Measurements from ENCODE around the gene RFC1.

DNA sequence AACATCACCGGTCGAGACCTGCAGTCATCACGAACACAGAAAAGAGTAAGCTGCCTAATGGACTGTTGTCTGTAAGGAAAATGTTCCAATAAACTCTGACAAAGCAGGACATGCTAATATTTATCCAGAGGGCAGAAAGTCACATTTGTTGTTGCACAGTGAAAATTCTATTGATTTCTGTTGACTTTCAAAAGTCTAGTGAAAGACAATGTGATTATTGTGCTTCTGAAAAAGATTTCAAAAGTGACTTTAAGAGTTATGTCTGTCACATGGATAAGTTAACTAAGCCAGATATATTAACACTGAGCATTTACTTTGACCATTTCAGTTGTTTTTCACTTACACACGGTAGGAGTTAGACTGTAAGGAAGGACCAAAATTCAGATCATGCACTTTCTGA, 9.3 kb upstream of the RFC1 start:
- TF ChIP-seq, protein P1, sequence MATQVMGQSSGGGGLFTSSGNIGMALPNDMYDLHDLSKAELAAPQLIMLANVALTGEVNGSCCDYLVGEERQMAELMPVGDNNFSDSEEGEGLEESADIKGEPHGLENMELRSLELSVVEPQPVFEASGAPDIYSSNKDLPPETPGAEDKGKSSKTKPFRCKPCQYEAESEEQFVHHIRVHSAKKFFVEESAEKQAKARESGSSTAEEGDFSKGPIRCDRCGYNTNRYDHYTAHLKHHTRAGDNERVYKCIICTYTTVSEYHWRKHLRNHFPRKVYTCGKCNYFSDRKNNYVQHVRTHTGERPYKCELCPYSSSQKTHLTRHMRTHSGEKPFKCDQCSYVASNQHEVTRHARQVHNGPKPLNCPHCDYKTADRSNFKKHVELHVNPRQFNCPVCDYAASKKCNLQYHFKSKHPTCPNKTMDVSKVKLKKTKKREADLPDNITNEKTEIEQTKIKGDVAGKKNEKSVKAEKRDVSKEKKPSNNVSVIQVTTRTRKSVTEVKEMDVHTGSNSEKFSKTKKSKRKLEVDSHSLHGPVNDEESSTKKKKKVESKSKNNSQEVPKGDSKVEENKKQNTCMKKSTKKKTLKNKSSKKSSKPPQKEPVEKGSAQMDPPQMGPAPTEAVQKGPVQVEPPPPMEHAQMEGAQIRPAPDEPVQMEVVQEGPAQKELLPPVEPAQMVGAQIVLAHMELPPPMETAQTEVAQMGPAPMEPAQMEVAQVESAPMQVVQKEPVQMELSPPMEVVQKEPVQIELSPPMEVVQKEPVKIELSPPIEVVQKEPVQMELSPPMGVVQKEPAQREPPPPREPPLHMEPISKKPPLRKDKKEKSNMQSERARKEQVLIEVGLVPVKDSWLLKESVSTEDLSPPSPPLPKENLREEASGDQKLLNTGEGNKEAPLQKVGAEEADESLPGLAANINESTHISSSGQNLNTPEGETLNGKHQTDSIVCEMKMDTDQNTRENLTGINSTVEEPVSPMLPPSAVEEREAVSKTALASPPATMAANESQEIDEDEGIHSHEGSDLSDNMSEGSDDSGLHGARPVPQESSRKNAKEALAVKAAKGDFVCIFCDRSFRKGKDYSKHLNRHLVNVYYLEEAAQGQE (IDR thresholded peaks at IDR 0.05; ENCODE audit: insufficient read depth in 1 of 2, low read depth in 2 of 2, low read length in 2 of 2): no peak
- TF ChIP-seq POLR2AphosphoS5 (IDR thresholded peaks at IDR 0.05; ENCODE audit: low read depth, low read length) (no peak), TAF1 (IDR thresholded peaks at IDR 0.05; ENCODE audit: borderline replicate concordance, insufficient read depth, low read length) (no peak)
